OCI-LY3 (cell line): ENCODE data around the gene RBM19.
"Not testable (repeated sequence)": the region's sequence is repeated elsewhere in the genome, so short reads cannot be mapped to it uniquely, and the experiment has no call there.

ENCODE experiments used
- H2AFZ ChIP-seq: fragments of 200-600, 300-600 bp; shearing (Covaris generic); 2 replicates; pipeline ENCODE4 v1.6.0; 2014; ENCODE audit warnings: antibody characterized with exemption, low read depth, low read length
- H3K27ac ChIP-seq: fragments of 200-600, 300-600 bp; sonication (generic); 2 replicates; pipeline ENCODE4 v1.5.1; 2014; ENCODE audit warnings: mild to moderate bottlenecking, low read length, moderate library complexity, mixed read lengths
- H3K27me3 ChIP-seq: fragments of 200-600, 300-600 bp; sonication (generic); 2 replicates; pipeline ENCODE4 v1.6.1; 2014; ENCODE audit warnings: low read depth, low read length, mixed read lengths
- H3K36me3 ChIP-seq: fragments of 200-600, 300-600 bp; sonication (generic); replicated peaks from 2 replicates; pipeline ENCODE3; 2014; ENCODE audit warnings: low read depth, low read length, mixed read lengths
- H3K4me1 ChIP-seq: fragments of 300-600, 200-600 bp; sonication (generic); 2 replicates; pipeline ENCODE4 v1.6.1; 2014; ENCODE audit warnings: low read length, mixed read lengths
- H3K4me2 ChIP-seq: fragments of 200-600, 300-600 bp; sonication (generic); 2 replicates; pipeline ENCODE4 v1.6.1; 2014; ENCODE audit warnings: low read length, mixed read lengths
- H3K4me3 ChIP-seq: fragments of 300-600, 200-600 bp; sonication (generic); 2 replicates; pipeline ENCODE4 v1.5.1; 2014; ENCODE audit warnings: antibody characterized with exemption, mild to moderate bottlenecking, low read length, moderate library complexity
- H3K79me2 ChIP-seq: fragments of 300-600, 200-600 bp; shearing (Covaris generic); 2 replicates; pipeline ENCODE4 v1.6.1; 2014; ENCODE audit warnings: mild to moderate bottlenecking, low read length, mixed read lengths
- H3K9ac ChIP-seq: fragments of 300-600, 200-600 bp; shearing (Covaris generic); 2 replicates; pipeline ENCODE4 v1.6.0; 2014; ENCODE audit warnings: mild to moderate bottlenecking, low read length, moderate library complexity
- H3K9me3 ChIP-seq: fragments of 200-600, 300-600 bp; shearing (Covaris generic); 2 replicates; pipeline ENCODE4 v1.6.1; 2014; ENCODE audit warnings: low read length, mixed read lengths; ENCODE audit not compliant: insufficient read depth
- H4K20me1 ChIP-seq: fragments of 200-600, 300-600 bp; sonication (generic); 2 replicates; pipeline ENCODE4 v1.6.1; 2016; ENCODE audit warnings: low read length, mixed read lengths; ENCODE audit not compliant: insufficient read depth
- CTCF ChIP-seq: fragments of 200-600, 300-600 bp; sonication (generic); IDR thresholded peaks from 2 replicates; pipeline ENCODE4 v1.5.1; 2014; ENCODE audit warnings: antibody characterized with exemption, low read length, low read depth
- EZH2phosphoT487 ChIP-seq: fragments of 200-600 bp; shearing (Covaris generic); IDR thresholded peaks from 2 replicates; pipeline ENCODE4 v1.6.1; 2018; ENCODE audit warnings: antibody characterized with exemption, mixed run types, low read depth

The RBM19 gene

GRCh38 chr12:113997365-113997764 lies 31.2 kb upstream of the RBM19 start:
- no peaks in the 10 kb centered on the region for H3K36me3 ChIP-seq
- H4K20me1 ChIP-seq, result no peaks in the 10 kb centered on the region
- no peaks in the 10 kb centered on the region for H3K79me2 ChIP-seq
- H2AFZ ChIP-seq, result no peak overlapping the region
- no peak overlapping the region for H3K4me3 ChIP-seq
- H3K4me2 ChIP-seq, result no peak overlapping the region
- no peaks in the 10 kb centered on the region for H3K9me3 ChIP-seq
- peaks cover 19% of the 10 kb centered on the region for H3K27me3 ChIP-seq
- TF ChIP-seq CTCF (no peak), EZH2phosphoT487 (no peak)
- no peaks in the 10 kb centered on the region for H3K4me1 ChIP-seq
- H3K27ac ChIP-seq, result no peak overlapping the region
- no peak overlapping the region for H3K9ac ChIP-seq

GRCh38 chr12:113996026-113996425 lies 29.9 kb upstream of the RBM19 start:
- Histone ChIP-seq H3K9me3 (no peaks in the 10 kb centered on the region), H3K27ac (no peak overlapping the region), H4K20me1 (no peaks in the 10 kb centered on the region), H2AFZ (no peak overlapping the region), H3K27me3 (peaks cover 25% of the 10 kb centered on the region), H3K4me3 (no peak overlapping the region), H3K4me2 (no peak overlapping the region), H3K36me3 (no peaks in the 10 kb centered on the region), H3K9ac (no peak overlapping the region), H3K79me2 (no peaks in the 10 kb centered on the region), H3K4me1 (no peaks in the 10 kb centered on the region)
- no peak for TF ChIP-seq CTCF
- no peak for TF ChIP-seq EZH2phosphoT487

- H3K27me3 ChIP-seq, result peaks cover 27% of the 10 kb centered on the region
- H4K20me1 ChIP-seq, result no peaks in the 10 kb centered on the region
- H3K27ac ChIP-seq, result no peak overlapping the region
- no peak overlapping the region for H2AFZ ChIP-seq
- H3K4me2 ChIP-seq, result no peak overlapping the region
- H3K4me3 ChIP-seq, result no peak overlapping the region
- TF ChIP-seq EZH2phosphoT487 (no peak), CTCF (no peak)
- no peaks in the 10 kb centered on the region for H3K79me2 ChIP-seq
- H3K4me1 ChIP-seq, result no peaks in the 10 kb centered on the region
- H3K36me3 ChIP-seq, result no peaks in the 10 kb centered on the region
- H3K9ac ChIP-seq, result no peak overlapping the region
- H3K9me3 ChIP-seq, result no peaks in the 10 kb centered on the region
Measured at GRCh38 chr12:113994051-113994450, 27.9 kb upstream of the RBM19 start.

- not testable (repeated sequence) for H3K4me2 ChIP-seq, H3K4me3 ChIP-seq, H3K9ac ChIP-seq, H3K79me2 ChIP-seq, H3K36me3 ChIP-seq, H2AFZ ChIP-seq, H4K20me1 ChIP-seq, H3K4me1 ChIP-seq, H3K27ac ChIP-seq, H3K9me3 ChIP-seq
- peaks cover 23% of the 10 kb centered on the region; the same call in 1 of the 2 replicates for H3K27me3 ChIP-seq
Measured at GRCh38 chr12:113992751-113993150, 26.6 kb upstream of the RBM19 start.
